HepG2 (cell line): ENCODE results near the gene ZNF490. TPM values are rescaled to one million over a fixed set of nuclear protein-coding genes. Genes with fewer than 3 reads are reported as not detected.

Source experiments
- AGO2 ChIP-seq: fragments of 200-400 bp; formaldehyde crosslinking; optimal IDR thresholded peaks from 2 replicates; pipeline ENCODE3; 2017; ENCODE audit warnings: mild to moderate bottlenecking, low read depth, low read length, moderate library complexity
- ARHGAP35 ChIP-seq: sonication (generic); formaldehyde crosslinking; IDR thresholded peaks from 2 replicates; pipeline ENCODE4 v1.9.0; 2022; ENCODE audit warnings: mild to moderate bottlenecking, inconsistent platforms, moderate library complexity, missing genetic modification reagents, borderline replicate concordance
- CEBPB ChIP-seq: IDR thresholded peaks from 2 replicates; pipeline ENCODE4 v1.6.1; 2011; ENCODE audit warnings: low read depth, low read length, improper control_type of control experiment, borderline replicate concordance
- FIP1L1 ChIP-seq: fragments of 200-400 bp; formaldehyde crosslinking; IDR thresholded peaks from 2 replicates; pipeline ENCODE4 v1.6.1; 2018; ENCODE audit warnings: low read depth, mild to moderate bottlenecking, low read length, moderate library complexity, borderline replicate concordance; ENCODE audit not compliant: insufficient read depth
- GLI4 ChIP-seq: sonication (generic); formaldehyde crosslinking; IDR thresholded peaks from 2 replicates; pipeline ENCODE4 v1.5.1; 2020; ENCODE audit warnings: missing genetic modification reagents, mild to moderate bottlenecking, moderate library complexity, borderline replicate concordance
- MEIS1 ChIP-seq: sonication (generic); formaldehyde crosslinking; IDR thresholded peaks from 2 replicates; pipeline ENCODE4 v1.9.0; 2021; ENCODE audit warnings: mild to moderate bottlenecking, missing genetic modification reagents, moderate library complexity, borderline replicate concordance
- MYNN ChIP-seq: sonication (generic); formaldehyde crosslinking; IDR thresholded peaks from 2 replicates; pipeline ENCODE4 v1.4.0; 2020; ENCODE audit warnings: mild to moderate bottlenecking, low read depth, missing genetic modification reagents
- NFIB ChIP-seq: sonication (generic); formaldehyde crosslinking; IDR thresholded peaks from 2 replicates; pipeline ENCODE4 v1.9.0; 2021; ENCODE audit warnings: missing genetic modification reagents, mild to moderate bottlenecking, borderline replicate concordance
- RFXANK ChIP-seq: IDR thresholded peaks from 2 replicates; pipeline ENCODE4 v1.6.1; 2016
- SALL1 ChIP-seq: sonication (generic); formaldehyde crosslinking; IDR thresholded peaks from 2 replicates; pipeline ENCODE4 v1.8.0; 2022; ENCODE audit warnings: mild to moderate bottlenecking, missing genetic modification reagents
- SETDB1 ChIP-seq: sonication (generic); formaldehyde crosslinking; IDR thresholded peaks from 2 replicates; pipeline ENCODE4 v1.5.1; 2020; ENCODE audit warnings: missing genetic modification reagents, mild to moderate bottlenecking, borderline replicate concordance
- SOX5 ChIP-seq: IDR thresholded peaks from 2 replicates; pipeline ENCODE4 v1.6.1; 2016; ENCODE audit warnings: borderline replicate concordance
- SRSF4 ChIP-seq: fragments of 200-400 bp; formaldehyde crosslinking; IDR thresholded peaks from one replicate; pipeline ENCODE4 v1.6.1; 2018; ENCODE audit warnings: mild to moderate bottlenecking, low read depth, low read length, moderate library complexity; ENCODE audit not compliant: poor library complexity, severe bottlenecking
- TBL1XR1 ChIP-seq: fragments of 150-350 bp; IDR thresholded peaks from 2 replicates; pipeline ENCODE4 v1.6.1; 2014; ENCODE audit warnings: borderline replicate concordance, low read length; ENCODE audit not compliant: partially characterized antibody
- TBP ChIP-seq: sonication (generic); formaldehyde crosslinking; IDR thresholded peaks from 2 replicates; pipeline ENCODE4 v1.5.0; 2020; ENCODE audit warnings: missing genetic modification reagents
- XRCC5 ChIP-seq: fragments of 200-400 bp; formaldehyde crosslinking; optimal IDR thresholded peaks from 2 replicates; pipeline ENCODE3; 2017; ENCODE audit warnings: mild to moderate bottlenecking, low read length
- ZBTB21 ChIP-seq: sonication (generic); formaldehyde crosslinking; IDR thresholded peaks from 2 replicates; pipeline ENCODE4 v1.4.0; 2020; ENCODE audit warnings: missing genetic modification reagents
- ZFP36 ChIP-seq: fragments of 150-350 bp; IDR thresholded peaks from 2 replicates; pipeline ENCODE4 v1.6.1; 2018; ENCODE audit warnings: borderline replicate concordance, low read length, low read depth; ENCODE audit not compliant: partially characterized antibody
- ZNF34 ChIP-seq: sonication (generic); formaldehyde crosslinking; IDR thresholded peaks from 2 replicates; pipeline ENCODE4 v1.4.0; 2020; ENCODE audit warnings: mild to moderate bottlenecking, missing genetic modification reagents, borderline replicate concordance
- ZNF343 ChIP-seq: sonication (generic); formaldehyde crosslinking; IDR thresholded peaks from 2 replicates; pipeline ENCODE4 v1.4.0; 2020; ENCODE audit warnings: mild to moderate bottlenecking, missing genetic modification reagents
- ZNF552 ChIP-seq: sonication (generic); formaldehyde crosslinking; IDR thresholded peaks from 2 replicates; pipeline ENCODE4 v1.9.0; 2022; ENCODE audit warnings: missing genetic modification reagents, mild to moderate bottlenecking, borderline replicate concordance
- ZNF563 ChIP-seq: sonication (generic); formaldehyde crosslinking; IDR thresholded peaks from 2 replicates; pipeline ENCODE4 v1.8.0; 2022; ENCODE audit warnings: mild to moderate bottlenecking, moderate library complexity, missing genetic modification reagents
- ZNF572 ChIP-seq: sonication (generic); formaldehyde crosslinking; IDR thresholded peaks from 2 replicates; pipeline ENCODE4 v1.5.1; 2020; ENCODE audit warnings: mild to moderate bottlenecking, missing genetic modification reagents
- ZNF775 ChIP-seq: sonication (generic); formaldehyde crosslinking; IDR thresholded peaks from 2 replicates; pipeline ENCODE4 v1.4.0; 2020; ENCODE audit warnings: missing genetic modification reagents, mild to moderate bottlenecking, moderate library complexity, borderline replicate concordance
- ZSCAN25 ChIP-seq: sonication (generic); formaldehyde crosslinking; IDR thresholded peaks from 2 replicates; pipeline ENCODE4 v1.8.0; 2022; ENCODE audit warnings: mild to moderate bottlenecking, missing genetic modification reagents
- polyA plus RNA-seq, 8 experiments: library from polyadenylated mRNA; depleted of rRNA in 3 of 8; stranded (reverse) in 7 of 8; unstranded in 1 of 8; fragments of >200 nt; fragmentation: Illumina TruSeq in 4 of 8; extraction: Trizol in 4 of 8; gene quantifications; 2 replicates each; pipeline versions ENCODE4 v1.2.1 to v1.2.3, GENCODE V29; 2011 to 2016; ENCODE audit warnings: low read depth in 4 of 8, missing spikeins in 1 of 8, mixed read lengths in 1 of 8; ENCODE audit not compliant: insufficient read depth in 1 of 8
- total RNA-seq, 5 experiments: library from RNA; depleted of rRNA; stranded (reverse); fragments of >200 nt; fragmentation: Illumina TruSeq; extraction: Trizol; gene quantifications; 2 replicates each; pipeline ENCODE4 v1.2.3, GENCODE V29; 2016; ENCODE audit warnings: low read depth in 1 of 5
- TF ChIP-seq, protein P1 (sequence below): IDR thresholded peaks from 2 replicates; pipeline ENCODE4 v1.6.1; 2016
- TF ChIP-seq, protein P2 (sequence below): sonication (generic); formaldehyde crosslinking; IDR thresholded peaks from 2 replicates; pipeline ENCODE4 v1.4.0; 2020; ENCODE audit warnings: mild to moderate bottlenecking, missing genetic modification reagents
- TF ChIP-seq, protein P3 (sequence below): sonication (generic); formaldehyde crosslinking; IDR thresholded peaks from 2 replicates; pipeline ENCODE4 v1.8.1; 2023; ENCODE audit warnings: missing genetic modification reagents, mild to moderate bottlenecking, borderline replicate concordance

The ZNF490 gene
- total and polyA plus RNA-seq, 2 of the 13 experiments (the other 11 are each of a cell fraction or from before 2014, with no cell fraction given), result 1.3 to 2.9 TPM

DNA sequence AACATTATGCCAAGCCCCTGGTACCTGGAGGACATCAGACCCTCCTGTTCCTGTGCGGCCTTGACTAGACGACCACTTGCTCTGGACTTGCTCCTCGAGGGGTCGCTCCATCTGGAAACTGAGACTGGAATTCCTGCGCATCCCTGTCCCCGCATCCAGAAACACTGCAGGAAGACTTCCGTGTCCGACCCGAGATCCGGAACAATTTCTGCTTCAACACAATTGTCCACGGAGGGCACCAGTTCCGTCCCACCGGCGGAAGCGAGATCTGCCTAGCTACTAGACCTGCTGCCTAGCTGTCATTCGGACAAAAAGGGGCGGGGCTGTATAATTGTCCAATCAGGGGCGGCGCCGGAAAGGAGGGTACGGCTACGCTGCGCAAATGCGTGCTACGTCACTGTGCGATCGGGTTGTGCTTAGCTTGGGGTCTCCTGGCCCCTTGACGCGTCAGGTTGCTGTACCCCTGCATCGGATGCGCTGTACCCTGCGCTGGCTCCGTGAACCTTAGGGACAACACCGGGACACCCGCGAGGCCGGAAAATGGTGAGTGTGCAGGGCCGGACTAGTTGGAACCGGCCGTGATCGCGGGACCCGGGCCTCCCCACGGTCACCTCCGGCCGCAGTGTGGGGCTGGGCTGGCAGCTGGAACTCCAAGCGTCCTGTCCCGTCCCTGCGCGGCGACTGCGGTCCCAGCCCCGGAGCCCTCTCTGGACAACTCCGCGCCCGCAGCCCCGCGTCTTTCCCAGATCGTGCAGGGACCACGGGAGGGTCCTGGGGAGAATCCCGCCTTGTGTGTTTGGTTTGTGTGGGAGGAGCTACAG is at the start of gene ZNF490, which contains the start of gene ZNF791 (continued):
- TF ChIP-seq SALL1 (CRISPR knock-in tag) (peak; percentile 67), TBL1XR1 (no peak), ARHGAP35 (CRISPR knock-in tag) (no peak), ZFP36 (no peak), SRSF4 (no peak), ZNF563 (peak; percentile 48; the same call in 1 of the 2 replicates), SOX5 (CRISPR knock-in tag) (peak; percentile 45; the same call in 1 of the 2 replicates), ZNF572 (peak; percentile 63; the same call in 1 of the 2 replicates), MYNN (CRISPR knock-in tag) (no peak), FIP1L1 (no peak), SETDB1 (CRISPR knock-in tag) (no peak), AGO2 (peak; percentile 86), TBP (CRISPR knock-in tag) (no peak), ZSCAN25 (CRISPR knock-in tag) (0 out of 2 replicates have a peak, but pooled peaks have one; percentile 46), RFXANK (peak; percentile 97), ZNF34 (0 out of 2 replicates have a peak, but pooled peaks have one; percentile 77), ZNF775 (CRISPR knock-in tag) (no peak), ZNF343 (CRISPR knock-in tag) (peak; percentile 69; the same call in 1 of the 2 replicates), NFIB (CRISPR knock-in tag) (no peak), MEIS1 (CRISPR knock-in tag) (no peak), CEBPB (no peak), GLI4 (CRISPR knock-in tag) (no peak), ZNF552 (CRISPR knock-in tag) (no peak), ZBTB21 (0 out of 2 replicates have a peak, but pooled peaks have one; percentile 14), XRCC5 (peak; percentile 87)
- TF ChIP-seq, protein P1, sequence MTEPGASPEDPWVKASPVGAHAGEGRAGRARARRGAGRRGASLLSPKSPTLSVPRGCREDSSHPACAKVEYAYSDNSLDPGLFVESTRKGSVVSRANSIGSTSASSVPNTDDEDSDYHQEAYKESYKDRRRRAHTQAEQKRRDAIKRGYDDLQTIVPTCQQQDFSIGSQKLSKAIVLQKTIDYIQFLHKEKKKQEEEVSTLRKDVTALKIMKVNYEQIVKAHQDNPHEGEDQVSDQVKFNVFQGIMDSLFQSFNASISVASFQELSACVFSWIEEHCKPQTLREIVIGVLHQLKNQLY, result peak; percentile 19; the same call in 1 of the 2 replicates
- TF ChIP-seq, protein P2, sequence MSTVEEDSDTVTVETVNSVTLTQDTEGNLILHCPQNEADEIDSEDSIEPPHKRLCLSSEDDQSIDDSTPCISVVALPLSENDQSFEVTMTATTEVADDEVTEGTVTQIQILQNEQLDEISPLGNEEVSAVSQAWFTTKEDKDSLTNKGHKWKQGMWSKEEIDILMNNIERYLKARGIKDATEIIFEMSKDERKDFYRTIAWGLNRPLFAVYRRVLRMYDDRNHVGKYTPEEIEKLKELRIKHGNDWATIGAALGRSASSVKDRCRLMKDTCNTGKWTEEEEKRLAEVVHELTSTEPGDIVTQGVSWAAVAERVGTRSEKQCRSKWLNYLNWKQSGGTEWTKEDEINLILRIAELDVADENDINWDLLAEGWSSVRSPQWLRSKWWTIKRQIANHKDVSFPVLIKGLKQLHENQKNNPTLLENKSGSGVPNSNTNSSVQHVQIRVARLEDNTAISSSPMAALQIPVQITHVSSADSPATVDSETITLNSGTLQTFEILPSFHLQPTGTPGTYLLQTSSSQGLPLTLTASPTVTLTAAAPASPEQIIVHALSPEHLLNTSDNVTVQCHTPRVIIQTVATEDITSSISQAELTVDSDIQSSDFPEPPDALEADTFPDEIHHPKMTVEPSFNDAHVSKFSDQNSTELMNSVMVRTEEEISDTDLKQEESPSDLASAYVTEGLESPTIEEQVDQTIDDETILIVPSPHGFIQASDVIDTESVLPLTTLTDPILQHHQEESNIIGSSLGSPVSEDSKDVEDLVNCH (CRISPR knock-in tag), result no peak
- TF ChIP-seq, protein P3, sequence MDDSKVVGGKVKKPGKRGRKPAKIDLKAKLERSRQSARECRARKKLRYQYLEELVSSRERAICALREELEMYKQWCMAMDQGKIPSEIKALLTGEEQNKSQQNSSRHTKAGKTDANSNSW (CRISPR knock-in tag), result no peak
